ENCODE results near the gene ARPC2. TPM values are rescaled to one million over a fixed set of nuclear protein-coding genes. Genes with fewer than 3 reads are reported as not detected.

ARPC2 gene
- total RNA-seq, 1 experiment from 2014 or later = 187 TPM

DNA sequence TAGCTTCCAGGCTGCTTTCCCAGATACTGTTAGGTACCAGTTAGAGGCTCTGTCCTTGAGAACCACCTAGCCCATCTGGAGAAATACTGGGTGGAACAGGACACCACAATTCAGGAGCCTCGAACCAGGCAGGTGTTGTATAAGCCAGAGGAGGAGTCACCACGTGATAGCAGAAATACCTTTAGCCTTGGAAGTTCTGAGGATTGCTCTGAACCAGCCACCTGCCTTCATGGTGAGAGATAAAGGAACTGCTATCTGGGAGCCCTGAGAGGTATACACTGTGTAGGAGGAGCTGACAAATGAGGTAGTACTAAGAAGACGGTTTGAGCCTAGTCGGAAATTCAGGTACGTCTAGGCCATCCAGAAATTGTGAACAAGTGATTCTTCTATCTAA lies 36.2 kb downstream of the ARPC2 start:
- H3K9ac ChIP-seq (ENCODE audit: low read length) = no peak overlapping the region
- POLR2A ChIA-PET = no interaction called here
- no peak overlapping the region for H3K27ac ChIP-seq (ENCODE audit: low read depth, low read length)
- no peak for ATAC-seq
- RAD21 ChIA-PET (ENCODE audit: low non-redundant PET in 1 of 2, low total read pairs in 2 of 2, uncharacterized antibody in 2 of 2, unreplicated experiment in 2 of 2) = no interaction called here
- H3K27me3 ChIP-seq (ENCODE audit: insufficient read depth, low read length) = no peaks in the 10 kb centered on the region
- H3K9me2 ChIP-seq (ENCODE audit: insufficient read depth) = no peaks in the 10 kb centered on the region
- no peaks in the 10 kb centered on the region; a peak in 1 of 4 replicates for H3K4me1 ChIP-seq (ENCODE audit: control insufficient read depth in 1 of 2, insufficient read depth in 2 of 2, low read length in 2 of 2)
- H3K4me3 ChIP-seq (replicated peaks in 1 of 2; ENCODE audit: low read depth in 1 of 2, low read length in 2 of 2) = no peak overlapping the region
- no peaks in the 10 kb centered on the region for H3K79me2 ChIP-seq (ENCODE audit: insufficient read depth, low read length)
- TF ChIP-seq, protein P1, sequence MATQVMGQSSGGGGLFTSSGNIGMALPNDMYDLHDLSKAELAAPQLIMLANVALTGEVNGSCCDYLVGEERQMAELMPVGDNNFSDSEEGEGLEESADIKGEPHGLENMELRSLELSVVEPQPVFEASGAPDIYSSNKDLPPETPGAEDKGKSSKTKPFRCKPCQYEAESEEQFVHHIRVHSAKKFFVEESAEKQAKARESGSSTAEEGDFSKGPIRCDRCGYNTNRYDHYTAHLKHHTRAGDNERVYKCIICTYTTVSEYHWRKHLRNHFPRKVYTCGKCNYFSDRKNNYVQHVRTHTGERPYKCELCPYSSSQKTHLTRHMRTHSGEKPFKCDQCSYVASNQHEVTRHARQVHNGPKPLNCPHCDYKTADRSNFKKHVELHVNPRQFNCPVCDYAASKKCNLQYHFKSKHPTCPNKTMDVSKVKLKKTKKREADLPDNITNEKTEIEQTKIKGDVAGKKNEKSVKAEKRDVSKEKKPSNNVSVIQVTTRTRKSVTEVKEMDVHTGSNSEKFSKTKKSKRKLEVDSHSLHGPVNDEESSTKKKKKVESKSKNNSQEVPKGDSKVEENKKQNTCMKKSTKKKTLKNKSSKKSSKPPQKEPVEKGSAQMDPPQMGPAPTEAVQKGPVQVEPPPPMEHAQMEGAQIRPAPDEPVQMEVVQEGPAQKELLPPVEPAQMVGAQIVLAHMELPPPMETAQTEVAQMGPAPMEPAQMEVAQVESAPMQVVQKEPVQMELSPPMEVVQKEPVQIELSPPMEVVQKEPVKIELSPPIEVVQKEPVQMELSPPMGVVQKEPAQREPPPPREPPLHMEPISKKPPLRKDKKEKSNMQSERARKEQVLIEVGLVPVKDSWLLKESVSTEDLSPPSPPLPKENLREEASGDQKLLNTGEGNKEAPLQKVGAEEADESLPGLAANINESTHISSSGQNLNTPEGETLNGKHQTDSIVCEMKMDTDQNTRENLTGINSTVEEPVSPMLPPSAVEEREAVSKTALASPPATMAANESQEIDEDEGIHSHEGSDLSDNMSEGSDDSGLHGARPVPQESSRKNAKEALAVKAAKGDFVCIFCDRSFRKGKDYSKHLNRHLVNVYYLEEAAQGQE (IDR thresholded peaks at IDR 0.05; ENCODE audit: low read depth) = no peak
- TF ChIP-seq EZH2phosphoT487 (IDR thresholded peaks at IDR 0.05; ENCODE audit: borderline replicate concordance) (no peak), EZH2 (IDR thresholded peaks at IDR 0.05) (no peak), POLR2A (IDR thresholded peaks at IDR 0.05; ENCODE audit: borderline replicate concordance, extremely low read depth, insufficient read depth, insufficient read length) (no peak), EGR1 (IDR thresholded peaks at IDR 0.05; ENCODE audit: low read depth) (no peak), ZFX (IDR thresholded peaks at IDR 0.05) (no peak), TCF7L2 (IDR thresholded peaks at IDR 0.05; ENCODE audit: borderline replicate concordance, extremely low read depth, insufficient read depth, insufficient read length) (no peak), RAD21 (IDR thresholded peaks at IDR 0.05; ENCODE audit: low read depth) (no peak), SP1 (IDR thresholded peaks at IDR 0.05; ENCODE audit: low read depth) (no peak), POLR2AphosphoS5 (IDR thresholded peaks at IDR 0.05; ENCODE audit: low read depth, low read length) (no peak), ZNF274 (IDR thresholded peaks at IDR 0.05; ENCODE audit: low read depth, low read length) (no peak), JUND (IDR thresholded peaks at IDR 0.05) (no peak)
- TF ChIP-seq, protein P2, sequence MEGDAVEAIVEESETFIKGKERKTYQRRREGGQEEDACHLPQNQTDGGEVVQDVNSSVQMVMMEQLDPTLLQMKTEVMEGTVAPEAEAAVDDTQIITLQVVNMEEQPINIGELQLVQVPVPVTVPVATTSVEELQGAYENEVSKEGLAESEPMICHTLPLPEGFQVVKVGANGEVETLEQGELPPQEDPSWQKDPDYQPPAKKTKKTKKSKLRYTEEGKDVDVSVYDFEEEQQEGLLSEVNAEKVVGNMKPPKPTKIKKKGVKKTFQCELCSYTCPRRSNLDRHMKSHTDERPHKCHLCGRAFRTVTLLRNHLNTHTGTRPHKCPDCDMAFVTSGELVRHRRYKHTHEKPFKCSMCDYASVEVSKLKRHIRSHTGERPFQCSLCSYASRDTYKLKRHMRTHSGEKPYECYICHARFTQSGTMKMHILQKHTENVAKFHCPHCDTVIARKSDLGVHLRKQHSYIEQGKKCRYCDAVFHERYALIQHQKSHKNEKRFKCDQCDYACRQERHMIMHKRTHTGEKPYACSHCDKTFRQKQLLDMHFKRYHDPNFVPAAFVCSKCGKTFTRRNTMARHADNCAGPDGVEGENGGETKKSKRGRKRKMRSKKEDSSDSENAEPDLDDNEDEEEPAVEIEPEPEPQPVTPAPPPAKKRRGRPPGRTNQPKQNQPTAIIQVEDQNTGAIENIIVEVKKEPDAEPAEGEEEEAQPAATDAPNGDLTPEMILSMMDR (IDR thresholded peaks at IDR 0.05 in 2 of 3, conservative IDR thresholded peaks at IDR 0.05 in 1 of 3; ENCODE audit: borderline replicate concordance in 1 of 3, insufficient read depth in 1 of 3, low read depth in 2 of 3, low read length in 2 of 3) = no peak
- no peak for DNase-seq (ENCODE audit: low read depth, low spot score)
- H2AFZ ChIP-seq (ENCODE audit: low read depth, low read length, poor library complexity, severe bottlenecking) = no peak overlapping the region
- no peaks in the 10 kb centered on the region for H4K20me1 ChIP-seq (ENCODE audit: insufficient read depth)
- no peaks in the 10 kb centered on the region for H3K9me3 ChIP-seq (ENCODE audit: control insufficient read depth in 1 of 2, insufficient read depth in 1 of 2, low read depth in 1 of 2, low read length in 2 of 2)
- BruUV-seq (replicated peaks) = no TSS peak
- peaks cover 40 to 57% of the 10 kb centered on the region in 2 experiments; a peak in 3 of 4 replicates for H3K36me3 ChIP-seq (ENCODE audit: control insufficient read depth in 1 of 2, insufficient read depth in 2 of 2, low read length in 2 of 2)
- no peak overlapping the region for H3K4me2 ChIP-seq (ENCODE audit: low read length)
- intact Hi-C loops (cut with micrococcal nuclease) = no loop called here
- CTCF ChIA-PET = interaction anchor here (0.9 kb wide), 1 partner anchor 9 kb away, joined by 3 read pairs; no protein-coding TSS in a partner anchor

Measured in HCT116 (cell line).